Thyroid gland (tissue), 4 donors: ENCODE results near the gene CD180. TPM values are rescaled to one million over a fixed set of nuclear protein-coding genes. Genes with fewer than 3 reads are reported as not detected.

Experiments
- DNase-seq, 2 donors: peaks; one replicate each; pipeline ENCODE4 v3.0.0-alpha.2; 2019
- H3K27ac ChIP-seq, 3 donors: fragments of 200-600 bp; sonication (generic); 1 replicate in 2 of 3; 2 replicates in 1 of 3; pipeline ENCODE4 v1.5.1; 2016 to 2019; ENCODE audit warnings: mild to moderate bottlenecking in 1 of 3, moderate library complexity in 1 of 3
- H3K27me3 ChIP-seq: fragments of 200-600 bp; sonication (generic); one replicate; pipeline ENCODE4 v1.5.1; 2019
- H3K36me3 ChIP-seq, 2 donors: fragments of 200-600 bp; sonication (generic); one replicate each; pipeline ENCODE4 v1.5.1; 2016 to 2019
- H3K4me1 ChIP-seq, 2 donors: fragments of 200-600 bp; sonication (generic); one replicate each; pipeline ENCODE4 v1.5.1; 2017 to 2019
- H3K4me3 ChIP-seq, 3 donors: fragments of 200-600 bp; sonication (generic); replicated peaks in 1 of 3; 1 replicate in 2 of 3; 2 replicates in 1 of 3; pipeline ENCODE4 v1.5.1; 2016; ENCODE audit warnings: mild to moderate bottlenecking in 1 of 3
- H3K9me3 ChIP-seq: fragments of 200-600 bp; sonication (generic); one replicate; pipeline ENCODE4 v1.5.1; 2017
- CTCF ChIP-seq, 6 experiments: fragments of 200-600 bp in 3 of 6; fragments of 450-650 bp in 3 of 6; sonication (generic) in 3 of 6; IDR thresholded peaks; one replicate each; pipeline ENCODE4 v1.5.1; 2016 to 2019; ENCODE audit warnings: antibody characterized with exemption in 6 of 6, mild to moderate bottlenecking in 2 of 6, inconsistent platforms in 1 of 6, moderate library complexity in 1 of 6
- POLR2A ChIP-seq, 2 donors: fragments of 450-650 bp; IDR thresholded peaks; one replicate each; pipeline ENCODE4 v1.6.1; 2017; ENCODE audit warnings: antibody characterized with exemption in 2 of 2, mild to moderate bottlenecking in 2 of 2, moderate library complexity in 1 of 2
- WGBS, 2 donors: methylation state at CpG; one replicate each; pipeline ENCODE4 v1.1.5; 2017; 5-methylcytosine and 5-hydroxymethylcytosine counted together
- intact Hi-C: fragments of 100-400 bp; cut with DNase I; formaldehyde crosslinking; loops from one replicate; pipeline ENCODE4 v1.15.1; 2023
- total RNA-seq, 4 donors: library from RNA; depleted of rRNA; stranded (reverse); fragments of >200 nt; gene quantifications; one replicate each; pipeline ENCODE4 v1.2.3, GENCODE V29; 2016

The CD180 gene
- total RNA-seq, 4 donors from 2014 or later: 0.20 to 1.1 (median 0.61) TPM

DNA sequence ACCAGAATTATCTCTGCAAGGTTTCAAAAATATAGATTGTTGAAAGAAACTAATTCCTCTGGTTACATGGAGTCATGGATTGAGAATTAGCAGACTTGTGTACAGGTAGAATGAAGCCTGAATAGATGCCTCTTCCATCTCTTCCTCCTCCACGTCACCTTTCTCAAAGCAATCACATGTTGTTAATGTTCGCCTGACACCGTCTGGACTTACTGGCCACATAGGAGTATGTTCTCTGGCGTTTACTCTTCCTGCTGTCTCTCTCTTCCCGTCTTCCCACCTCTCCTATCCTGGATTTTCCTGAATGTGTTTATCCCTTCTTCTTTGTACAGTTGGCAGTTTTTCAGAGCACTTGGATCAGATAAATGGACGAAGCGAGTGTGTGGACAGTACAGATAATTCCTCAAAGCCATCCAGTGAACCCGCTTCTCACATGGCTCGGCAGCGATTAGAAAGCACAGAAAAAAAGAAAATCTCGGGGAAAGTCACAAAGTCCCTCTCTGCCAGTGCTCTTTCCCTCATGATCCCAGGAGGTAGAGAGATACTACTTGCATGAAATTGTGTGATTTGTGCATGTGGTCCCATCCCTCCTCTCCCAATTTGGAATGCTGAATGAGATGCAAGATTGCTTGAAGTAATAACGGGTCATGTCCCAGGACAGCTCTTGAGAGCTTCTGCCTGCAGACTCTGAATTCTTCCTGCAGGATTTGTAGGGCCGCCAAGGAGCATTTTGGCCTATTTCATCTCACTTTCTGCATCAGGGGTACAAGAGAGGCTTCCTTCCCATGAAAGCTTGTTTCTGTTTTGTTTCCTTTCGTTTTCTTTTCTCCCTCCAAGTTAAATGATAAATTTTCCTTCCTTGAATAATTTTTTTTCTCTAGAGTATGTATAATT lies 47.3 kb downstream of the CD180 start:
- TF ChIP-seq POLR2A (IDR thresholded peaks at IDR 0.05): no peak
- no peak for TF ChIP-seq CTCF (IDR thresholded peaks at IDR 0.05)
- H3K9me3 ChIP-seq: no peaks in the 10 kb centered on the region
- H3K4me1 ChIP-seq: peaks cover 3 to 5% of the 10 kb centered on the region in 2 donors
- intact Hi-C loops: loop anchor here (5.0 to 10.0 kb wide), 2 partner anchors 155 to 332 kb away; no protein-coding TSS in a partner anchor
- H3K4me3 ChIP-seq: no peak overlapping the region
- H3K27me3 ChIP-seq: no peaks in the 10 kb centered on the region
- peaks cover 3 to 18% of the 10 kb centered on the region in 2 donors for H3K36me3 ChIP-seq
- H3K27ac ChIP-seq: no peak overlapping the region
- 81 to 86% methylated on average over 14 of the region's 14 CpGs for WGBS, 2 donors
- DNase-seq: no peak

- H3K9me3 ChIP-seq: no peaks in the 10 kb centered on the region
- no peaks in the 10 kb centered on the region for H3K4me1 ChIP-seq
- TF ChIP-seq CTCF (IDR thresholded peaks at IDR 0.05) (no peak), POLR2A (IDR thresholded peaks at IDR 0.05) (no peak)
- 94 to 100% methylated on average over 3 of the region's 3 CpGs for WGBS, 2 donors
- no peak for DNase-seq
- peaks cover 7 to 29% of the 10 kb centered on the region in 2 donors for H3K36me3 ChIP-seq
- H3K27me3 ChIP-seq: no peaks in the 10 kb centered on the region
- H3K4me3 ChIP-seq: no peak overlapping the region
- intact Hi-C loops: loop anchor here (5.0 to 10.0 kb wide), 2 partner anchors 153 to 330 kb away; no protein-coding TSS in a partner anchor
- H3K27ac ChIP-seq: no peak overlapping the region
Measured at GRCh38 chr5:67147760-67148159, 48.8 kb downstream of the CD180 start.

GRCh38 chr5:67146981-67147380 lies 49.6 kb downstream of the CD180 start:
- Histone ChIP-seq H3K27ac (no peak overlapping the region), H3K4me3 (no peak overlapping the region), H3K27me3 (no peaks in the 10 kb centered on the region), H3K9me3 (no peaks in the 10 kb centered on the region), H3K4me1 (no peaks in the 10 kb centered on the region), H3K36me3 (peaks cover 13 to 37% of the 10 kb centered on the region in 2 donors)
- 90 to 94% methylated on average over 4 of the region's 4 CpGs for WGBS, 2 donors
- no peak for DNase-seq
- TF ChIP-seq CTCF (IDR thresholded peaks at IDR 0.05): no peak
- no peak for TF ChIP-seq POLR2A (IDR thresholded peaks at IDR 0.05)
- intact Hi-C loops: loop anchor here (5.0 to 10.0 kb wide), 2 partner anchors 152 to 330 kb away; no protein-coding TSS in a partner anchor

- peaks cover 13 to 37% of the 10 kb centered on the region in 2 donors for H3K36me3 ChIP-seq
- H3K27me3 ChIP-seq: no peaks in the 10 kb centered on the region
- DNase-seq: no peak
- no peaks in the 10 kb centered on the region for H3K9me3 ChIP-seq
- H3K4me1 ChIP-seq: no peaks in the 10 kb centered on the region
- intact Hi-C loops: loop anchor here (5.0 to 10.0 kb wide), 2 partner anchors 152 to 329 kb away; no protein-coding TSS in a partner anchor
- TF ChIP-seq CTCF (IDR thresholded peaks at IDR 0.05) (no peak), POLR2A (IDR thresholded peaks at IDR 0.05) (no peak)
- WGBS, 2 donors: 92 to 100% methylated on average over 1 of the region's 1 CpG
- H3K4me3 ChIP-seq: no peak overlapping the region
- no peak overlapping the region for H3K27ac ChIP-seq
Measured at GRCh38 chr5:67146574-67146973, 50.0 kb downstream of the CD180 start.

GRCh38 chr5:67144183-67144639 lies 52.4 kb downstream of the CD180 start:
- Histone ChIP-seq H3K27ac (no peak overlapping the region), H3K9me3 (no peaks in the 10 kb centered on the region), H3K4me1 (no peaks in the 10 kb centered on the region), H3K27me3 (no peaks in the 10 kb centered on the region), H3K4me3 (no peak overlapping the region), H3K36me3 (peaks cover 13 to 31% of the 10 kb centered on the region in 2 donors)
- WGBS, 2 donors: 95 to 97% methylated on average over 2 of the region's 2 CpGs
- DNase-seq: no peak
- intact Hi-C loops: loop anchor here (10.0 kb wide), 1 partner anchor 149 kb away; no protein-coding TSS in a partner anchor
- TF ChIP-seq CTCF (IDR thresholded peaks at IDR 0.05) (no peak), POLR2A (IDR thresholded peaks at IDR 0.05) (no peak)
